ENCODE measurements around the gene ZNF608.

ZNF608 gene

DNA sequence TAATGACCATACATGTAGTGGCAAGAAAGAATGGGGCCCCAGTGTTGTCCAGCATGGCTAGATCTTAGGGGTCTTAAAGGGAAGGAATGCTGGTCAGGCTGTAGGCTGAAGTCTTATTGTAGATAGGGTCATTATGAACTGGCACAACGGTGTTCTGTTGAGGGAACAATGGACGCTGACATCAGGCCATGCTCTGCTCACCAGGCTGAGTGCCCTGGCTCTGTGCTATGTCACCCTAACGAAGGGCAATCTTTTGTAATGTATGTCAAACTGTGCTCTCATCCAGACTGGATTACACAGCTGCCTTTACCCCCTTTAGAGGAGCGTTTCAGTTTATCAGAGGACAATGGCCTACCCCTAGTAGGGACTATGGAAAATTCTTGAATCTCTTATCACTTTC is 14.6 kb upstream of the ZNF608 start:
- TF ChIP-seq, protein P1, sequence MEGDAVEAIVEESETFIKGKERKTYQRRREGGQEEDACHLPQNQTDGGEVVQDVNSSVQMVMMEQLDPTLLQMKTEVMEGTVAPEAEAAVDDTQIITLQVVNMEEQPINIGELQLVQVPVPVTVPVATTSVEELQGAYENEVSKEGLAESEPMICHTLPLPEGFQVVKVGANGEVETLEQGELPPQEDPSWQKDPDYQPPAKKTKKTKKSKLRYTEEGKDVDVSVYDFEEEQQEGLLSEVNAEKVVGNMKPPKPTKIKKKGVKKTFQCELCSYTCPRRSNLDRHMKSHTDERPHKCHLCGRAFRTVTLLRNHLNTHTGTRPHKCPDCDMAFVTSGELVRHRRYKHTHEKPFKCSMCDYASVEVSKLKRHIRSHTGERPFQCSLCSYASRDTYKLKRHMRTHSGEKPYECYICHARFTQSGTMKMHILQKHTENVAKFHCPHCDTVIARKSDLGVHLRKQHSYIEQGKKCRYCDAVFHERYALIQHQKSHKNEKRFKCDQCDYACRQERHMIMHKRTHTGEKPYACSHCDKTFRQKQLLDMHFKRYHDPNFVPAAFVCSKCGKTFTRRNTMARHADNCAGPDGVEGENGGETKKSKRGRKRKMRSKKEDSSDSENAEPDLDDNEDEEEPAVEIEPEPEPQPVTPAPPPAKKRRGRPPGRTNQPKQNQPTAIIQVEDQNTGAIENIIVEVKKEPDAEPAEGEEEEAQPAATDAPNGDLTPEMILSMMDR (IDR thresholded peaks at IDR 0.05; ENCODE audit: low read depth, low read length): no peak
- Histone ChIP-seq H3K4me3 (ENCODE audit: low read depth, low read length) (no peak overlapping the region), H3K27ac (no peak overlapping the region), H3K27me3 (ENCODE audit: insufficient read depth, low read depth, severe bottlenecking) (no peaks in the 10 kb centered on the region), H3K36me3 (no peaks in the 10 kb centered on the region), H3K9me3 (ENCODE audit: severe bottlenecking) (no peaks in the 10 kb centered on the region)
- no peak for DNase-seq

DNA sequence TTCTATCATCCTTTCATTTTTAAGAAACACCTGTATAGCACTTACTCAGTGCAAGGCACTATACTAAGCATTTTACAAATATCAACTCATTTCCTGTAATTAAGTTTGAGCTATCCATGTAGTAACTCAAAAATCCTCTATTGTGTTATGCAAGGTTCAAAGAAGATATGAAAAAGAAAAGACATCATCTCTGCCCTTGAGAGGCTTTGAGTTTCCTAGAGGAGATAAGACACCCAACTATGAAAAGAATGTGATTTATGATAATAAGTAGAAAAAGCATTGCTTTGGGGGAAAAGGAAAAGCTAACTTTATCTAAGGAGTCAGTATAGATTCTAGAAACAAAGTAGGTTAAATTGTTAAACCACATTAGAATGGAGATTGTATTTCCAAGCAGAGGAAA is 14.2 kb upstream of the ZNF608 start:
- DNase-seq: no peak
- TF ChIP-seq, protein P1 (IDR thresholded peaks at IDR 0.05; ENCODE audit: low read depth, low read length): no peak
- H3K36me3 ChIP-seq: no peaks in the 10 kb centered on the region
- no peaks in the 10 kb centered on the region for H3K27me3 ChIP-seq (ENCODE audit: insufficient read depth, low read depth, severe bottlenecking)
- H3K27ac ChIP-seq: no peak overlapping the region
- no peak overlapping the region for H3K4me3 ChIP-seq (ENCODE audit: low read depth, low read length)
- H3K9me3 ChIP-seq (ENCODE audit: severe bottlenecking): no peaks in the 10 kb centered on the region

DNA sequence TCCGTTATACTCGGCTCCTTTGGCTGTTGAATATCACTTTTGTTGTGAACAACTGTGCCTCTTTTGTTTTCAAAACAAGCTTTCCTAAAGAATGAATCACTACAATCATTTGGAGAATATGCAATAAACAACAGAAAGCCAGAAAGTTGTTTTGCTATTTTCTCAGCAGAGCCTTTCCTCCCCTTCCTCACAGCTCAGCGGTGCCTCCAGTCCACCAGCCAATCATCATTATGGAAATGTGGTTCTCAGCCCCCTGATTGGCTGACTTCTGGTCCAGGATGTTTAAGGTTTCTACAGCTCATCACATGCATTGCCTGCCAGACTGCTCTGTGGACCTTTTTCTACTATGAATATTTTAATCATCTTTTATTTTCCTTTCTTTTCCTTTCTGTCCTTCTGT is 9.1 kb upstream of the ZNF608 start:
- Histone ChIP-seq H3K27me3 (ENCODE audit: insufficient read depth, low read depth, severe bottlenecking) (no peaks in the 10 kb centered on the region), H3K27ac (no peak overlapping the region), H3K4me3 (ENCODE audit: low read depth, low read length) (no peak overlapping the region), H3K36me3 (no peaks in the 10 kb centered on the region), H3K9me3 (ENCODE audit: severe bottlenecking) (no peaks in the 10 kb centered on the region)
- peak; percentile 17 for DNase-seq
- TF ChIP-seq, protein P1 (IDR thresholded peaks at IDR 0.05; ENCODE audit: low read depth, low read length): no peak

DNA sequence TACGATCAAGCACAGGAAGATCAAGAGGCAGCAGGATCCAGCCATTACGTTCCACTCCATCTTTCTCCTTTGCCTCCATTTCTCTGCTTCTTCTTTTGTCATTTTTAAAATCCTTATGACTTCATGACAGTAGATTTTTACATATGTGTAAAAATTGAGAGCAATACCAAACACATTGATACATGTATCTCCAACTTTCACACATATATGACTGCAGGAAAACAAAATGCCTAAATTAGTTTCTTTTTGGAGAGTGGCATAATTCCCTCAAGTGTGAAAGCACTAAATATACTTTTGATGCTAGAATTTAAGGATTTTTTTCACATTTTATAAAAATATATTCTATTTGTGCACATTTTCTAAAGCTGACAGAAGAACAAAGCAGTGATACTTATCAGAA is 8.6 kb upstream of the ZNF608 start:
- no peak overlapping the region for H3K4me3 ChIP-seq (ENCODE audit: low read depth, low read length)
- TF ChIP-seq, protein P1 (IDR thresholded peaks at IDR 0.05; ENCODE audit: low read depth, low read length): no peak
- H3K27me3 ChIP-seq (ENCODE audit: insufficient read depth, low read depth, severe bottlenecking): no peaks in the 10 kb centered on the region

DNA sequence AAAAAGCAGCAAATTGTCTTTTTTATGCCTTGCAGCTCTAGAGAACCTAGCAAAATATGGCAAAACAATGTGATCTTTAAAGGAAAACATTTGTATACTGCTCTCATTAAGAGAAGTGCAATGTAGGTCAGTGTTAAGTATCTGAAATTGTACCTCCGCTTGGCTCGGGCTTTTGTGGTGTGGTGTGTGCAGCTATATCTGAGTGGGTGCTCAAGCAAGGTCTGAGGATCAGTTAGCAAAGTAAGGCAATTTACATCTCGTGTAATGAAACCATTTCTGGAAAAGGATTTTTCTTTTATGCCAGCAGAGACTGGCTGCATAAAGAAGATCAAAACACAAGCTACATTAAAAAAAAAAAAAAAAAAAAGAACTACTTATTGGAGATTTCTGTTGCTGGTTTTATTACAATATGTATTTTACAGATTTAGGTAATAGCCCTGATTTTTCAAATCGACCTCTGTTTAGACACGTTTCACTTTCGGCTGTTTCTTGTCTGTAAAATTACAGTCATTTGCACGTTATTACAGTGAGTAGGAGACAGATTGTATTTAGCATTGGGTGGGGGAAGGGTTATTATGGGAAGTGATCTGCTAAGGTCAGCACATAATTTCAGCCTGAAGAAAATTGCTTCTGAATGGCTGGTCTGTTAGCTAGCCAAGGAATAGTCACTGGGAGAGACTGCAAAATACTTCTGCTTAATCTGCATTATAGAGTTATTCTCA is 7.9 kb upstream of the ZNF608 start:
- DNase-seq: peak; percentile 22
- Histone ChIP-seq H3K27me3 (ENCODE audit: insufficient read depth, low read depth, severe bottlenecking) (no peaks in the 10 kb centered on the region), H3K9me3 (ENCODE audit: severe bottlenecking) (no peaks in the 10 kb centered on the region), H3K36me3 (no peaks in the 10 kb centered on the region), H3K27ac (peak overlapping the region; percentile 9), H3K4me3 (ENCODE audit: low read depth, low read length) (no peak overlapping the region)
- TF ChIP-seq, protein P1 (IDR thresholded peaks at IDR 0.05; ENCODE audit: low read depth, low read length): no peak

More for the DNA sequence above, 8.6 kb upstream of the ZNF608 start:
- no peaks in the 10 kb centered on the region for H3K36me3 ChIP-seq
- peak overlapping the region; percentile 9 for H3K27ac ChIP-seq
- DNase-seq: no peak
- no peaks in the 10 kb centered on the region for H3K9me3 ChIP-seq (ENCODE audit: severe bottlenecking)
